GM19452 (cell line): ENCODE results near the gene FREY1.

ENCODE experiments used
- ATAC-seq: cut with Tn5 transposase; IDR thresholded peaks from one replicate; pipeline ENCODE4 v1.9.1; 2021; ENCODE audit not compliant: unreplicated experiment

Gene FREY1

DNA sequence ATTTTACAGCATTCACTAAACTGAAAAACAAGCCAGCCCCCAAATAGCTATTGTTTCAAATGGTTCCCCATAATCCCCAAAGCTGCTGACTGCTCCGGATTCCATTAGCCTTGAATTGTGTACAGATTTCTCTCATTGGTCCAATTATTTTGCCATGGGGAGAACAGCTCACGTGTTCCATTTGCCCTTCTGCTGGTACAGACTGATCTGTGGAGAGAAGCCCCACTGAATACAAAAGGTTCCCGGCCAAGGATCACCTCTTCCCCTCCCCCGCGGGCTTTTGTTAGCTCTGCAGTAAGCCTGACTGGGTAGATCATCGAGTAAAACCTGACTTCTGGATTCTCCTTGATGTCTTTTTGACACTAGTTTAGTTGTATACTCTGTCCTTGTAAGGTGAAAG, 30.7 kb downstream of the FREY1 start:
- ATAC-seq, result no peak

DNA sequence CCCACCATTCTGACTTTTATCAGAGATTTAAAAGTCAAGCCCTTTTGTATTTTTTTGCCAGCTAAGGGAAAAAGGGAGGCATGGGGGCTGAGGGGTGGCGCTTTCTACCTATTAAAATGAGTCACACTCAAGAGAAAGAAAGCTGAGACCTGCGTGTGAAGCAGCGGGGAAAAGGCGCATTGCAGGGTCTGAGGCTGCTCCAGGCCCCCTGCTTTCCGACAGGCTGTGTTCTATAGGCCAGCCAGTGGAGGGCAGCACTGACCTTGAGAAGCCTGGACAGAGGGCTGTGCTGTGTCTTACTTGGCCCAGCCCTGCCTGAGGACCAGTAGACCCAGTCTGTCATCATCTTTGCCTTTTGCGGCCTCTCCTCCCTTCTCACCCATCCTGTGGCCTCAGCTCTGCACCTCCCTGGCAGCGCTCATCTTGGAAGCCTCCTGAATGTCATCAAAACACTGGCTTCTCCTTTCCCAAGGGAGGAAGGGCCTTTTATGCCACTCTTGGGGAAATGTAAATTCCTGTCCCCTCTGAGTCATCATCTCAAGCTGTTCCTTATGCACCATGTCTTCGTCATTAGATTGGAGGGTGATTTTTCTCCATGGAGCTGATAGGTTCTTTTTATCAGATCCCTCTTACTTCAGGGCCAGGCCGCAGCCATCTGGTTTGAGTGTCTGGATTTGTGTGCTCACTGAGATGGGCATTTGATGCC, 34.3 kb downstream of the FREY1 start:
- no peak for ATAC-seq

DNA sequence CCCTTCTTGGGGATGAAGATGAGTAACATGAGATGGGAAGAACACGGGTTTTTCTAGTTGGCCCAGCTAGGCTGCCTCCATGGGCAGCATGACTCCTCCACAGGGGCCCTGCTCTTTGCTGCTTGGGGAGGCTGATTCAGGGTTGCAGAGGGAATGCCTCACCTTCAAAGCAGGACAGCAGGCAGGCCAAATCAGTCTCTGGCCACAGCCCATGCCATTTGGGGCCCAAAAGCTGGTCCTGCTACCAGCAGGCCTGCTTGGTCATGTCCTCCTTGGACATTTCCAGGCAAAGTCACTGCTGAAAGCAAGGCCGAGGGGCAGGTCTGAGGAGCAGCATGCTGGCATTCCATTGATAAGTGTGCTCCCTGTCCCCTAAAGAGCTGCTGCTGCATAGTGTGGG, 35.4 kb downstream of the FREY1 start:
- ATAC-seq, result no peak

DNA sequence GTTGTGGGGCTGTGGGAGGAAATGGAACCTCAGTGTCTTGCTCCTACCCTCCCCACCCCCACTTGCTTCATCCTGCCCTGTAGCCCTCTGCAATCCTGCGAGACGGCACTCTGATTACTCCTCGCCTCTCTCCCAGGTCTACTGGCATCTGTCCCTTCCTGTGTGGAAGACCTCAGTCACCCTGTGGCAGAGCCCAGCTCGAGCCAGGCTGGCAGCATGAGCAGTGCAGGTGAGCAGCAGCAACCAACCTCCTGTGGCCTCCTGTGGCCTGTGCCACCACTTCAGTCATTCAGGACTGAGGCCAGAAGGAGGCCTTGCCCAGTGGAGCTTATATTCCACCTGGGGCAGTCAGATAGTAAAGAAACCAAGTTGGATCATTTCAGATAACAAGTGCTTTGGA, 36.4 kb downstream of the FREY1 start:
- no peak for ATAC-seq

DNA sequence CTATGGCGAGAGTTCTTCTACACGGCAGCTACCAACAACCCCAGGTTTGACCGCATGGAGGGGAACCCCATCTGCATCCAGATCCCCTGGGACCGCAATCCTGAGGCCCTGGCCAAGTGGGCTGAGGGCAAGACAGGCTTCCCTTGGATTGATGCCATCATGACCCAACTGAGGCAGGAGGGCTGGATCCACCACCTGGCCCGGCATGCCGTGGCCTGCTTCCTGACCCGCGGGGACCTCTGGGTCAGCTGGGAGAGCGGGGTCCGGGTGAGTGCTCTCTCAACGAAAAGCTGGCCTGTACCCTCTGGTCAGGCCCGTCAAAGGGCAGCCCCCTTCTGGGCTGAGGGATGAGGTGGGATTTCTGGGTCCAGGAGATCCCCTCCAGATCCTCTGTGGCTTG, 37.5 kb downstream of the FREY1 start:
- ATAC-seq, result no peak

DNA sequence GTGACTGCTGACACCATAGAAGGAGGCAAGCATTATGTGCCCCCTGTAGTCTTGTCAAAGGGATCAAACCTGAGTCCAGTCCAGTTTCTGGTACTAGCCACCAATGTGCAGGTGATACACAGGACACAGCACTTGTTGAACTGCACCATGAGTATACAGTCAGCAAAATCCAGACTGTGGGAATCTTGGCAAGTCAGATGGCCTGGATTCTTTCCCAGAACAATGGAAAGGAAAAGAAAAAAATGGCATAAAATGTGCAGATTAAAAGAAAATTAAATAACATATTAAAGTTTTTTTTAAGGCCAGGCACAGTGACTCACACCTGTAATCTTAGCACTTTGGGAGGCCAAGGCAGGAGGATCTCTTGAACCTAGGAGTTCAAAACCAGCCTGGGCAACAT, 43.0 kb downstream of the FREY1 start:
- ATAC-seq, result no peak

DNA sequence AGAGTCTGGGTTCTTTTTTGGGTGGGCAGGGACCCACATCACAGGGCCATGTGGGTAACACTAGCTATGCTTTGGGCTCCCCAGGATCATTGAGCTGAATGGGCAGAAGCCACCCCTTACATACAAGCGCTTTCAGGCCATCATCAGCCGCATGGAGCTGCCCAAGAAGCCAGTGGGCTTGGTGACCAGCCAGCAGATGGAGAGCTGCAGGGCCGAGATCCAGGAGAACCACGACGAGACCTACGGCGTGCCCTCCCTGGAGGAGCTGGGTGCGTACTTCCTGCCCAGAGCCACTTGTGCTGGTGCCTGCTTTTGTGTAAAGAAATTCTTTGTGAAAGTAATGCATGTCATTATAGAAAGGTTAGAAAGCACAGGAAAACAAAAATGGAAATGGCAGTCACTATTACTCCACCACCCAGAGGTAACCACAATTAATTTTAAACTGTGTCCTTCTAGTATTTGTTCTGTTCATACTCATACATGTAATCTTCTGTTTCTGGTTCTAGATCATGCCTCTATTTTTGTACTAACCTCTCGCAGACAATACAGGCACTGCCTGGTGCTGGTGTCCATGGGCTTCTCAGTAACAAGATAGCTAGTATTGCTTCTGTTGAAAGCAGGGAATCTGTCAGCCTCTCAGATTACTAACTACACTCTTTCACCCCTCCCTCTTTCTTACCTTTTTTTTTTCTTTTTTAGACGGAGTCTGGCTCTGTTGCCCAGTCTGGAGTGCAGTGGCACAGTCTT, 46.1 kb downstream of the FREY1 start:
- no peak for ATAC-seq

DNA sequence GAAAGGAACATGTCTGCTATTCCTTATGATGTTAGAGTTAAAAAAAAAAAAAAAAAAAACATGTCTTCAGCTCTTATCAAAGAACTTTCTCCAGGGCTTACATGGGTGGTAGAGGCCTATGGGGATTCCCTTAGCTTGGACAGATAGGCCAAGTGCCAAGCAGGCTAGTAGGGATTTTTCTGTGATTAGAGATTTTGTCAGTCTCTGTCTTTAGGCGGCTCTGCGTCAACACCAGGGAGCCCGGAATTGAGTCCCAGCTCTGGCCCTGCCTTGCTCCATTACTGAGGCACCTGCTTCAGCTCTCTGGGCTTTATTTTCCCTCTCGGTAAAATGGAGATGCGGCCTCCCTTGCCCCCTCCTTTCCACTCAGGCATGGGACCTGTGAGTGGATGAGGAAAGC, 46.7 kb downstream of the FREY1 start:
- ATAC-seq, result no peak

DNA sequence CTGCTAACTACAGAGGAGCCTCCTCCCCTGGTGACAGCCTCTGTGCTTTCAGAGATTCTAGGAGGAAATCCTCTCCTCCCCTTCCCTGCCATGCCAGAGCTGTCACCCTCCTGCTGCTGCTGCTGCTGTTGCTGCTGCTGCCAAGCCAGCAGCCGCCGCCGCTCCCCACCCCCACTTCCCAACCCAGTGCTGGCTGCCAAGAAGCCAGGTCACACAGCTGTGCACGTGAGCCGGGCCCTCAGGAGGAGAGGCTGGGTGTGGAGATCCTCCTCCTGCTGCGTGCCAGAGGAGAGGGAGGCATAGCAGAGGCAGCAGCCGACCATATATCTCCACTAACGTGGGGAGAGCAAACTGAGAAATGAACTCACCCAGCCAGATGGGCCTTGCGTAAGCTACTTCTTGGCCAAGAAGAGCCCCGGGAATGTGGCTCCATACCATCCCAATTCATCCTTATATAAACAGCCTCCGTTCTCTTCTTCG, 47.4 kb downstream of the FREY1 start:
- no peak for ATAC-seq

DNA sequence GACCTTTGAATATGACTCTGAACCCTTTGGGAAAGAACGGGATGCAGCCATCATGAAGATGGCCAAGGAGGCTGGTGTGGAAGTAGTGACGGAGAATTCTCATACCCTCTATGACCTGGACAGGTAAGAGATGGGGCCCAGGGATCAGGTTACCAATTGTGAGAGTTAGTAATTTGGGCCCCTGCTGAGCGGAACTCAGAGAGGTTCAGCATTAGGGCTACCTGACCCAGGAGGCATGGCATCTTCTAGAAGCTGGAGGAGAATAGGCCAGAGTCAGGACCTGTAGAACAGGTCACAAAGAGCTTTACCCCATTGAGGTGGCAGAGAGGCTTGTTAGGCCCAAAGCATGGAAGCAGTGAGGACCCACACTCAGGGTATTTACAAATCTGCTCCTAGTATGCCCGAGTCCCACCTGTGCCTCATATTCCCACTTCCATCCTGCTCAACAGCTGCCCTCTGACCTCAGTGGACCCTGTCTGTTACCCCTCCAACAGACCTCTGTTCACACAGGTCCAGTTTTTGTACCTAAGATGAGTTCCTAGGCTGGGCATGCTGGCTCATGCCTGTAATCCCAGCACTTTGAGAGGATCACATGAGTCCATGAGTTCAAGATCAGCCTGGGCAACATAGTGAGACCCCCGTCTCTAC, 48.2 kb downstream of the FREY1 start:
- ATAC-seq, result no peak

DNA sequence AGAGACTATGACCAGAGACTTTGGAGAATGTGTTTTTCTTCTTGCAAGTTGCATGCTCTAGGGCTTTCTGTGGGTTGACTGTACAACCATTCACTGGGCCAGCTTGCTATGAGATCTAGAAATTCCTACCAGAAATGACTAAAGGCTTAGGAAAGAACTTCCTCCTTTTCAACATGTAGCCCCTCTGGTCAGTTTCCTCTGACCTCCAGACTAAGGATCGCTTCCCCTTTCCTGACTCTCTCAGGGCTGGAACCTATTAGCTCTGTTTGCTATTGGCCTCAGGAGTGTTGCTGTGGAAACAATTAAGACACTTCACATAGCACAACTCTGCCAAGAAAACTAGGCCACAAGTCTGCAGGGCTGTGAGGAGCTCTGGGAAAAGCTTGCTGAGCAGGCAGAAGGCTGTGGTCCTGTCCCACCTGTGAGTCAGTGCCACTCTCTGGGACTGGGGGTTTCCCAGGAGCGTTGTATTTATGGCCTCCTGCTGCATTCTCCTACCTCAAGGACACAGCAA, 49.1 kb downstream of the FREY1 start:
- ATAC-seq, result no peak
